Right forelimb (tissue), 1 donor: ENCODE measurements around the gene HCRTR1.

Source experiments
- DNase-seq: peaks from one replicate; pipeline ENCODE4 v3.0.0-alpha.2; 2018

HCRTR1 gene

GRCh38 chr1:31652891-31653499 lies 35.5 kb downstream of the HCRTR1 start:
- DNase-seq, result no peak

- no peak for DNase-seq
Measured at GRCh38 chr1:31653717-31654473, 36.4 kb downstream of the HCRTR1 start.

- DNase-seq, result no peak
Measured at GRCh38 chr1:31654474-31654776, 36.9 kb downstream of the HCRTR1 start.

- DNase-seq, result no peak
Measured at GRCh38 chr1:31655104-31655503, 37.6 kb downstream of the HCRTR1 start.

GRCh38 chr1:31655756-31656155 lies 38.3 kb downstream of the HCRTR1 start:
- no peak for DNase-seq

DNA sequence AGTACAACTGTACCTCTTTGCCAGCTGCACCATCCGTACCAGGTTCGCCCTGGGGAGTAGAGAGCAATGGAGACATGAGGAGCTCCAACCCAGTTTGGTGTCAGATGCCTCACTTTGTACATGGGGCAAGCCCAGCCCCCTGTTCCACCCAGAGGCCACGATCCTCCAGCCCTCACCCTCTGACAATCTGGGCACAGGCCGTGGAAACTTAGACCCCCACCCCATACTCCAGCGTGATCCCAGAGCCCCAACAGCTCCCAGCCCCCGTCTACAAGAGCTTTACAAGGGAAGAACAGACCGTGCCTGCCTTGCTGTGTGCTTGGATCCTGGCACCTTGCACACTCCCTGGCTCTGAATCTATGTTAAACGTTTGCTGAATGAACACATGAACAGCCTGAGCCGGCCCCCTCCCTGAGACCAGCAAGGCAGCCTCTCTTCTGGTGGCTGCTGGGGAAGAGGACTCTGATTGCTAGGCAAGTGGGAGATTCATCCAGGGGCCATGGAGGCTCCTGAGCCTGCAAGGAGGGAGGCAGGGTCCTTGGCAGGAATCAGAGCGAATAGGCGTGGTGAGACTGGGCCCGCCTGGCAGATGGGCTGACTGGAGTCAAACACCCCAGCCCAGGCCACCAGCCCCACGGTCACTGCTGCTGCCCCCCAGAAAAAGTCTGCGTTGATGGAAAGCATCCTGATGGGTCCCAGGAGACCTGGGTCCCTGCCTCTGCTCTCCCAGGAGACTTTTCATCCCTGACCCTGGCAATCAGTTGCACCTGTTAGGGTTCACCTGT lies 39.7 kb downstream of the HCRTR1 start:
- DNase-seq, result no peak

GRCh38 chr1:31657972-31658510 lies 40.6 kb downstream of the HCRTR1 start:
- DNase-seq, result no peak

- DNase-seq, result no peak
Measured at GRCh38 chr1:31658721-31659120, 41.2 kb downstream of the HCRTR1 start.

DNA sequence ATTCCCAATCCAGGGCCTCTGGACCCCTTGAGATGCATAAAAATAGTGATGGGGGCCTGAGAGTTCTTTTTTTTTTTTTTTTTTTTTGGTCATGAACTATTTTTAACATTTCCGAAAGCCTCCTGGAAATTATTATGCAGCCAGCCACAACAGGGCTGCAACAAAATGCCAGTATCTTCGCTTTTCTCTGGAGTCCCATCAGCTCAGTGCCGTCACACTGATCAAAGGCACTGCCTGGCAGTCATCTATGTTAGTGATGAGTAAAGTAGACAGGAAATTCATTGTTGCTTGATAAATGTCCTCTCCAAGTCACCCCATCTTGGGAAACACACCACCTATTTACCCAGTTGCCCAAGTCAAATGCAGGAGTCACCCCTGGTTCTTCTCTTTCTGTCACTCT lies 42.4 kb downstream of the HCRTR1 start:
- DNase-seq, result no peak

- no peak for DNase-seq
Measured at GRCh38 chr1:31660871-31661455, 43.5 kb downstream of the HCRTR1 start.

DNA sequence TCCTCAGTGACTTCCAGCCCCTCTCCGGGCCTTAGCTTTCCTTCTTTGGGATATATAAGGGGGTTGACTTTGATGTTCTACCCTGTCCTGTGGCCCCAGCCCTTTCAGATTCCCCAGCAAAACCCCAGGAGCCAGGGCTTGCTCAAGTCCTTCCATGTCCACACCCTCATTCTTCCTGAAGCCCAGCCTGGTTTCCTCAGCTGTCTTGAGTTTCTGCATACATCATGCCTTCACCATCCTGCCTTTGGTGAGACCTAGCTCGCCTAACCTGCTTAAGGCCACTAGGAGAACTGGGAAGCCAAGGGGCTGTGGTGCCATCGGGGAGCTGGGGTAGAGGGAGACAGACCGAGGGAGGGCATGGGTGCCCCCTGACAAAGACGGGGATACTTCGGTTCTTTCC lies 44.4 kb downstream of the HCRTR1 start:
- no peak for DNase-seq

GRCh38 chr1:31662463-31662862 lies 45.0 kb downstream of the HCRTR1 start:
- DNase-seq, result no peak

DNA sequence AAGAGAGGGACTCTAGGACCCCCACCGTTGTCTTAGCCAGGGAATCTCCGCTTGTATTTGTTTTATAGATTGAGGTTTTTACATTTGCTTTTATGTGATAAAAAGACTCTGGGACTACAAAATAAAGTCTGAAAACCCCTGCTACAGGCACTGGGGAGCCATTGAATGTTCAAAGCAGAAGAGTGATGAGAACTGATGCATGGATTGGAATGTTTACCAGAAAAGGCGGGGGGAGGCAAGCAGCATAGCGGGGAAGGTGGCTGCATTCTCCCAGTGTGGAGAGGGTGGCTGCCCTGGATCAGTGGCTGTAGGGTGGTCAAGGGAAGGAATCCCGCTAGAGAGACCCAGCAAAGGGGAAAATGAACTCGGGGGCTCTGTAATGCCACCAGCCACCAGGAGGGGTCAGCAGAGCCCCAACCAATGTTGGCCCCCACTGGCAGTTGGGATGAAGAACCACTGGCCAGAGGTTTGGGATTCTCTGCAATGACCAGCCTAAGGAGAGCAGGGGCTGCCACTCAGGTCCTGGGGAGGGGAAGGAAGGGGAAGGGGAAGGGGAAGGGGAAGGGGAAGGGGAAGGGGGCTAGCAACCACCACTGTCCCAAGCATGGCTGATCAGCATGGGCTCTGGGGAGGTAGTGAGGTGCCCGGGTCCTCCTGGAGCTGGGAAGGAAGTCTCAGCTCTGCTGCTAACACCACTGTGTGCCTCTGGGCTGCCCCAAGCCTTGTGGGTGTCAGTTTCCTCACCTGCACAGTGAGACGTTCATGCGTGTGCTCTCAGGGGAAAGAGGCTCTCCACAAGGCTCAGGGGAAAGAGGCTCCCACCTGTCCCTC lies 46.3 kb downstream of the HCRTR1 start:
- peak; percentile 85 for DNase-seq

DNA sequence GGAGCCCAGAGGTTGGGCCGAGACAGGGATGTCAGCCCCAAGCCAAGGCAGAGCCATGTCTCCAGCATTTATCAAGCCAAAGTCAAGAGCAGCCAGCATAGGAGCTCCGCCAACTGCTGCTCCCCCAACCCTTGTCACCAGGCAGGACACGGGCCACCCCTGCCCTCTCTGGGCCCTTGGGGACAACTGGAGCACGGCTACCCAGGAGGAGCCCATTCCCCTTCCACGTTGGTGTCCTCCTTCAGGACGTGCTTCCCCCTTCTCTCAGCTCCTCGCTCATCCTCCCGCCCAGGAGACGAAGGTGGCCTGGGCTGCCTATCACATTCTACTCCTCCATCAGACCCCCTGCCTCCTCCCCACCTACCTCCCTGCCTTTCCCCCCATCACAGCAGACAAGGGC lies 47.0 kb downstream of the HCRTR1 start:
- no peak for DNase-seq

GRCh38 chr1:31665234-31665878 lies 47.9 kb downstream of the HCRTR1 start:
- DNase-seq, result peak; percentile 76

DNA sequence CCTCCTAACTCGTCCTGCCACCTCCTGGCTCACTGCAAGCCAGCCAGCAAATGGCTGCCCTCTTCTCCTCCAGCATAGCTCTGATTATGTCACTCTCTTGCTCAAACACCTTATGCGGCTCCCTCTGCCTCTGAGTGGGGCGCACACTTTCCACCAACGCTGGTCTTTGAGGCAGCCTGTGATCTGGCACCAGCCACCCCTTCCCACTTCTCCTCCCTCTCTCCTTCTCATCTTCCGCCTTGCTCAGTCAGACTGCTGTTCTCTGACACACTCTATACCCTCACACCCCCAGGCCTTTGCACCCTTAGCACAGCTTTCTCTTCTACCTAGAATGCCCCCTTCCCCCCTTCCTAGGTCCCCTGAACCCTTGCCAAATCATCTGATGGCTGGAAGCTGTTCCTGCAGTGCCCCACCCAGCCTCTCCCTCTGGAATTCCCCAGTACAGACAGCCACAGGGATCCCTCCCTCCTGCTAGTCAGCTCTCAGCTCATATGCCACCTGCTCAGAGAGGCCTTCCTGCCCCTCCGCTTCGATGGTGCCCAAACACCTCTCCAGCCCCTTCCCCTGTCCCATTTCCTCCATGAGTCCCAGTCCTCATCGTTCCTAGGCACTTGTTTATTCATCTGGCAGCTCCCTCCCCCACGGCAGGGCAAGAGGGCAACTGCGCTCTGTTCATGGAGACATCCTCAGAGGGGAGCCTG lies 48.9 kb downstream of the HCRTR1 start:
- no peak for DNase-seq

DNA sequence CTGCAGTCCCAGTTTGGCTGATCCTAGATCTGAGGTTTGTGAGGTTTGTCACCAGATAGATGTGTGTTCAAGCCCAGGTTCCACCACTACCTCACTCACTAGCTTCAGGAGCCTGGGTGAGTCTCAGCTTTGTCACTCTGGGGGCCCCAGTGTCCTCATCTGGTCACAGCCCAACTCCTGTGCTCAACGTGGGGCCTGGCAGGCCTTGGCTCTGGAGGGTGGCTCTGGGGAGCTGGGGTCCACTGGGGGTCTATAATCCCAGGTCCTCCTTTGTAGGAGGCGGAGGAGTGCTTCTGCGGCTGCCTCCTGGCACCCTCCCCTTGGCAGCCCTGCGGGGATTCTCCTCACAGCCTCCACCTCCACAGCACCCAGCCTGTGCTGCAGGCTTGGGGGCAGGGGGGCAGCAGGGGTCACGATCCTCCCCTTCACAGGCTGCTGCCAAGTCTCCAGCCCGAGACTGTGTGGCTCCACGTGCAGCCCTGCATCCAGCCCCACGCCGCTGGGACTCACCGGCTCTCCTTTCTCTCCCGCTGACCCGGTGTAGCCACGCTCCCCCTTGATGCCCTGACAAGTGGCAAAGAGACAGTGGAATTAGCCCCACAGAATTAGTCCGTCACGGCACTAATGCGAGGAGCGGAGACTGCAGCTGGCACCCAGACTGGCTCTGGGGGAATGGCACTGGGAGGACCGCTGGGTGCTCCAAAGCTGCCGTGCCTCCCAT lies 49.7 kb downstream of the HCRTR1 start:
- no peak for DNase-seq

- no peak for DNase-seq
Measured at GRCh38 chr1:31668303-31668883, 50.9 kb downstream of the HCRTR1 start.

- no peak for DNase-seq
Measured at GRCh38 chr1:31669433-31669785, 51.9 kb downstream of the HCRTR1 start.
